Measurements from ENCODE around the gene MAML2.

MAML2 gene

GRCh38 chr11:96026310-96026709 lies 316.7 kb downstream of the MAML2 start:
- no peak for DNase-seq

DNA sequence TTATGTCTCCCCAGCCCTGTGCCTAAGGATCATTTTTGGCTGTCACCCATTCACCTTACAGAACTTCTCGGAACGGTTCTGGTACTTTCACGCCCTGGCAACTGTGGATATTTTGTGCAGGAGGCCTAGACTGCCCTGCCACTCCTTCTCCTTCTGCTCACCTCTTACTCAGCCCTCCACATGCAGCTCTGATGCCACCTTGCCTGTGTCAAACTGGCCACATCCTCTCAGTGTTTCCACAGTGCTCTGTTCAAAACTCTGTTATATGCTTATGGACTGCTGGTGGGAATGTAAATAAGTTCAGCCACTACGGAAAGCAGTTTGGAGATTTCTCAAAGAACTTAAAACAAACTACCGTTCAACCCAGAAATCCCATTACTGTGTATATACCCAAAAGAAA lies 318.3 kb downstream of the MAML2 start:
- DNase-seq: no peak

DNA sequence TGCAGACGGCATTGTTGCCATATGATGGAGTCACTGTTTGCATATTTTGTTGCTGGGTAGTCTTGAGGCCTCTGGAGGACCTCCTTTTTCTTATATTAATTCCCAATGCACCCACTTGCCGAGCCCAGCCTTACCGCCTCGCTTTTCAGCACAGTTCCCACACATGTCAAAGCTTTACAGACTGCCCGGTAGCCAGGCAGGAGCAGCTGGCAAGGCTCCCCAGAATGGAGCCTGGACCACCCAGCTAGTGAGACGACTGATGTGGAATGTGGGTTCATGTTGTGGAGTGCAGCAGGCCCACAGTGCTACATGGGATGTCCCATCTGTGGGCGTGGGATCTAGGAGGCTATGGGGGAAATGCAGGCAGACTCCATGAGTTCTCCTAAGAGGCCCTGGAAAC lies 319.7 kb downstream of the MAML2 start:
- peak; percentile 60 for DNase-seq

- no peak for DNase-seq
Measured at GRCh38 chr11:96021901-96022650, 320.9 kb downstream of the MAML2 start.

DNA sequence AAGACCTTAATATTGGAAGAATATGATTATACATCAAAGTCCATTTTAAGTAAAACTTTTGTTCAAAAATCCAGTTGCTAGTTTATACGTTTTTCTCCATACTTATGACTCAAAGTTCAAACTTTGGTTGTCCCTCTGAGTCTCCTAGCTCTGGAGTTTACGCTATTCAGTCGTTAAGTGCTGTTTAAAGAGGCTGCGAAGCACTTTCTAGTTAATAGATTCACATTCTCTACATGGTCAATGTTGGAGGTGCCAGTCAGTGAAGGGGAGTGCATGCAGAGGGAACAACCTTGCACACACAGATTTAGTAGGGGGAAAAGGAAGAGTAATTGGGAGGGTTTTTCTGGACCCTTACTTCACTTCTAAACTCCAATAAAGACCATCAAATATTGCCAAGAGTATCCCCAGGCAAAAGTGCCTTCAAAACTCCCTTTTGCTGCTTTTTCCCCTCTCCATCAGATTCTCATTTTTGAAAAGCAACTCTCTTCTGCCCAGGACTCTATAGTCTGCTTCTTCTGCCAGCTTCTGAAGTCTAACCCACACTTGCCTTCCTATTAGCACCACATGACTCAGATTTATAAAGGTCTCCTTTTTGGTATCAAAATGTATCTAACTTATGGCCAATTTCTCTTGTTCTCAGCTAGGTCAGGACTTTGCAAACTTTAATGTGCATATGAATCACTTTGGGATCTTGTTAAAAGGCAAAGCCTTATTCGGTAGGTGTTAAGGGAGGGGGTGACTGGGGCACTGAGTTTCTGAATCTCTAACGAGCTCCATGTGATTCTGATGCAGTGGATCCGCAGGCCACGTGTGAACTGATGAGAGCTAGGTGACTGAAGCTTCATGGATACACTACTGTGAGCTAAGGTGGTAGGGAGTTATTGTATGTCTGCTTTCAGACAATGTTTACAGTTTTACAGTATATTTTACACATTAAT lies 322.9 kb downstream of the MAML2 start:
- no peak for DNase-seq

DNA sequence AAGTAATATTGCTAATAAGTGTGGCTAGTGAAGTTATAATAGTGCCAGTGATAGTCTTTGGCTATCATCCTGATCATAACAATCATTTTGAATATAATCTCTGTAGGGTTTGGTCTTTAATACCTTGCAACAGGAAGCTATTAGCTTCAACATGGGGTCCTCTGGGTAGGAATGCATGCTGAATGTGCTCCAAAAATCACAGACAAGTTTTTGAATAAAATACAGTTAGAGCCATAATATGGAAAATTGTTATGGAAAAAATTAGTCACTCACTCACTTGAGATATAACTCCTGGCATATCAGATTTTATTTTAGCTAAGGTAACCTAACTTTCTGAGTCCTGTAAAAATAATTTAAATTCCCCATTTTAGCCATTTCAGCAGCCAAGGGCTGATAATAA lies 323.7 kb downstream of the MAML2 start:
- no peak for DNase-seq

GRCh38 chr11:96017856-96018255 lies 325.1 kb downstream of the MAML2 start:
- no peak for DNase-seq

GRCh38 chr11:96016978-96017502 lies 326.0 kb downstream of the MAML2 start:
- no peak for DNase-seq

- no peak for DNase-seq
Measured at GRCh38 chr11:96015906-96016565, 327.0 kb downstream of the MAML2 start.

DNA sequence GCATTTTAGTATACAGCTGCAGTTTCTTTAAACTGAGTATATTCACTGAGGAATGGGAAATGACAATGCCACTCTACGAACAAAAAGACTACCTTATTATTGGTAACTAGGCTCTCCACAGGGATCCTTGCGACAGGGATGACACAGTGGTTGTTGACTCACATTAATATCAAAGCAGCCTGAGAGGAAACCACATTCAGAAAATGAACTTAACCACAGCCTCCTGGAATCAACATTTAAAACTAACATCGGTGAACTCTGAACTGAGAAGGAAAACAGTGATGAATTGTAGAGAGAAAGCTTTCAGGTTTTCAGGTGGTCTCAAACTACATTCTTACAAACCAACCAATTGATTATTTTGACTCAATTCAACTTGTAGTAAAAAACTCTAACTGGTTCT lies 328.8 kb downstream of the MAML2 start:
- DNase-seq: peak; percentile 55

GRCh38 chr11:96013461-96014213 lies 329.4 kb downstream of the MAML2 start:
- no peak for DNase-seq

- peak; percentile 70 for DNase-seq
Measured at GRCh38 chr11:96012086-96012824, 330.7 kb downstream of the MAML2 start.

DNA sequence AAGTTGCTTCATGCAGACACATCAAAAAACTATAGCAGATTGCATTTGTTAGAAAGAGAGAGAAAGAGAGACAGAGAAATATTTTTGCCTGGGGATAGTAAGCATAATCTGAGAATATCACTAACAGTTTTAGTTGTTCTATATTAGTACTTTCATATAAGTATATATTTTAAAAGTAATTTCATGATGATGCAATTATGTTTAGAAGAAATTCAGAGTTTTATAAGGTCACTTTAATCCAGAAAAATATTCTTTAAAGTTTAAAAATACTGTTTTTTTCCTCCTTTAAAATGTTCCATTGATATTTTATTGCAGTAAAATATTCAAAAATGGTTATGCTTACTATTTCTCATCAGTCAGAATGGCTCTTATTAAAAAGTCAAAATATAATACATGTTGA lies 332.3 kb downstream of the MAML2 start:
- DNase-seq: no peak

DNA sequence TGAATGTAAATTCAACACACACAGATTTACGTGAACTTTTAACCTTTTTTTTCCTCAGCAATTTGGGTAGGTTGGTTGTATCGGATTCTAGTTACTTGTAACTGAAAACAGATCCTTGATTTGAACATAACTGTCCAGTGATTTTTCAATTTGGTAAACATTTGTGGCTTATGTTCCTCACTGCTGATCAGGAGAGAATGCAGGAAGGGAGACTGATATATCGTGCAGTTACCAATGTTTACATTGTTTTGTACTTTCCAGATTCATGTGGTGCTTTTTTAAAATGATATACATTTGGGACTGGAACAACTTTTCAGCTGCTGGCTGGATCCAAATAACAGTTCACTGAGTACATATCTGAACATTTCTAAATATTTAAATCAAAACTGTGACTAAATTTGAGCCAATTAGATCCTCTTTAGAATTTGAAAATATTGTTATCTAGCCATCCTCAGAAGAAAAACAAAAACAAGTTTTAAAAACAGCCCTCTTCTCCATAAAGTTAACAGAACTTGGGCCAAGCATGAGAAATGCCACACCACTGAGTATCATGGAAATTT lies 334.8 kb downstream of the MAML2 start:
- DNase-seq: no peak

DNA sequence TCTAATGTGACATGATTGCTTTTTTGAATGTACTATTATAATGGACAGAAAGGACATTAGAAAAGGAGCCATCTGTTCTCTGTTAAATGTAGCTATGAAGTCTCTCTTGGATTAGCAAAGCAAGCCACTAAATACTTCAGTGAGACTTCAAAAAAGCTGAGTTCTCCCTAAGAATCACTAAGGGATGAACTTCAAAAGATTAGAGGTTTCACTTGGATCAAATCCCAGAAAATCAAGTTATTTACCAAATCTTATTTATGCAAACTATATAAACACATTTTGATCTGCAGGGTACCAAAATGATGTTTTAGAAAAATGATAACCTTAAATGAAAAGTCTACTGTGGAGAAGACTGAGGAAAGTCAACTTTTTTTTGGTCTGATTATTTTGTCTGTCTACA lies 337.0 kb downstream of the MAML2 start:
- no peak for DNase-seq

- DNase-seq: no peak
Measured at GRCh38 chr11:96004862-96005261, 338.1 kb downstream of the MAML2 start.

GRCh38 chr11:96002754-96003290 lies 340.2 kb downstream of the MAML2 start:
- DNase-seq: no peak

- no peak for DNase-seq
Measured at GRCh38 chr11:96002339-96002738, 340.7 kb downstream of the MAML2 start.

- DNase-seq: no peak
Measured at GRCh38 chr11:96001037-96001436, 342.0 kb downstream of the MAML2 start.

- DNase-seq: no peak
Measured at GRCh38 chr11:95999711-96000406, 343.1 kb downstream of the MAML2 start.
